HEK293T (cell line): ENCODE results near the gene C16orf78.

Experiments used
- CTCF ChIA-PET: fragments of 350-600 bp; formaldehyde crosslinking; extraction: SDS; loops from one replicate; lab custom pipeline; 2021; ENCODE audit warnings: antibody characterized with exemption, inconsistent platforms; lab: Yijun Ruan, JAX
- POLR2A ChIA-PET: fragments of 350-600 bp; formaldehyde crosslinking; extraction: SDS; loops from one replicate; lab custom pipeline; 2020; ENCODE audit warnings: antibody characterized with exemption, inconsistent platforms; lab: Yijun Ruan, JAX
- DNase-seq: peaks from one replicate; pipeline ENCODE4 v3.0.0; 2012; ENCODE audit warnings: mixed read lengths; ENCODE audit errors: extremely low spot score
- ARNT ChIP-seq: fragments of 450-650 bp; IDR thresholded peaks from 2 replicates; pipeline ENCODE4 v1.6.1; 2017; ENCODE audit warnings: mild to moderate bottlenecking
- BHLHE40 ChIP-seq: fragments of 450-650 bp; IDR thresholded peaks from 2 replicates; pipeline ENCODE4 v1.6.1; 2016; ENCODE audit warnings: mild to moderate bottlenecking, moderate library complexity, borderline replicate concordance
- CTBP1 ChIP-seq: fragments of 450-650 bp; IDR thresholded peaks from 2 replicates; pipeline ENCODE4 v1.6.1; 2016; ENCODE audit warnings: borderline replicate concordance
- ELF4 ChIP-seq: fragments of 450-650 bp; IDR thresholded peaks from 2 replicates; pipeline ENCODE4 v1.6.1; 2017; ENCODE audit warnings: antibody characterized with exemption
- FOXA1 ChIP-seq: fragments of 450-650 bp; IDR thresholded peaks from 2 replicates; pipeline ENCODE4 v1.6.1; 2016; ENCODE audit warnings: mild to moderate bottlenecking
- FOXK2 ChIP-seq: fragments of 450-650 bp; IDR thresholded peaks from 2 replicates; pipeline ENCODE4 v1.6.1; 2016; ENCODE audit warnings: mild to moderate bottlenecking
- FOXM1 ChIP-seq: fragments of 450-650 bp; IDR thresholded peaks from 2 replicates; pipeline ENCODE4 v1.6.1; 2017; ENCODE audit warnings: mild to moderate bottlenecking, borderline replicate concordance
- HDGF ChIP-seq: fragments of 450-650 bp; IDR thresholded peaks from 2 replicates; pipeline ENCODE4 v1.6.1; 2017; ENCODE audit warnings: antibody characterized with exemption, borderline replicate concordance
- L3MBTL2 ChIP-seq: fragments of 450-650 bp; conservative IDR thresholded peaks from 2 replicates; pipeline ENCODE4 v1.6.1; 2016; ENCODE audit warnings: mild to moderate bottlenecking
- LEF1 ChIP-seq: fragments of 450-650 bp; IDR thresholded peaks from 2 replicates; pipeline ENCODE4 v1.6.1; 2017; ENCODE audit warnings: mild to moderate bottlenecking, borderline replicate concordance
- NFRKB ChIP-seq: fragments of 450-650 bp; IDR thresholded peaks from 2 replicates; pipeline ENCODE4 v1.6.1; 2016; ENCODE audit warnings: mild to moderate bottlenecking, moderate library complexity
- PKNOX1 ChIP-seq: fragments of 450-650 bp; IDR thresholded peaks from 2 replicates; pipeline ENCODE4 v1.6.1; 2016
- SP1 ChIP-seq: fragments of 450-650 bp; IDR thresholded peaks from 2 replicates; pipeline ENCODE4 v1.6.1; 2017
- SUZ12 ChIP-seq: fragments of 450-650 bp; IDR thresholded peaks from 2 replicates; pipeline ENCODE4 v1.6.1; 2016; ENCODE audit warnings: mild to moderate bottlenecking
- TARDBP ChIP-seq: fragments of 450-650 bp; IDR thresholded peaks from 2 replicates; pipeline ENCODE4 v1.6.1; 2016
- ZNF384 ChIP-seq: fragments of 450-650 bp; IDR thresholded peaks from 2 replicates; pipeline ENCODE4 v1.6.1; 2016

Gene C16orf78

GRCh38 chr16:49362230-49362629 lies 11.4 kb upstream of the C16orf78 start:
- TF ChIP-seq PKNOX1 (no peak), SP1 (no peak), ZNF384 (no peak), HDGF (no peak), SUZ12 (no peak), CTBP1 (no peak), ELF4 (no peak), FOXM1 (no peak), BHLHE40 (no peak), FOXK2 (no peak), NFRKB (no peak), L3MBTL2 (no peak), TARDBP (no peak), ARNT (no peak), LEF1 (no peak), FOXA1 (no peak)
- CTCF ChIA-PET: no interaction called here
- POLR2A ChIA-PET: no interaction called here
- no peak for DNase-seq

GRCh38 chr16:49365711-49366509 lies 7.7 kb upstream of the C16orf78 start:
- no peak for TF ChIP-seq LEF1
- no peak for TF ChIP-seq L3MBTL2
- no peak for TF ChIP-seq HDGF
- TF ChIP-seq FOXK2: no peak
- TF ChIP-seq PKNOX1: no peak
- no peak for TF ChIP-seq ZNF384
- no peak for TF ChIP-seq ELF4
- TF ChIP-seq FOXM1: no peak
- no peak for TF ChIP-seq SP1
- no peak for TF ChIP-seq FOXA1
- TF ChIP-seq BHLHE40: no peak
- no peak for TF ChIP-seq SUZ12
- TF ChIP-seq ARNT: no peak
- TF ChIP-seq NFRKB: no peak
- POLR2A ChIA-PET: no interaction called here
- no peak for DNase-seq
- CTCF ChIA-PET: interaction anchor here (1.2 kb wide), 1 partner anchor 13 kb away, joined by 3 read pairs; no protein-coding TSS in a partner anchor

GRCh38 chr16:49366669-49367068 lies 6.9 kb upstream of the C16orf78 start:
- no peak for TF ChIP-seq L3MBTL2
- no peak for TF ChIP-seq ZNF384
- no peak for TF ChIP-seq ARNT
- no peak for TF ChIP-seq ELF4
- TF ChIP-seq FOXM1: no peak
- no peak for TF ChIP-seq LEF1
- TF ChIP-seq CTBP1: no peak
- no peak for TF ChIP-seq SUZ12
- no peak for TF ChIP-seq PKNOX1
- TF ChIP-seq FOXK2: no peak
- TF ChIP-seq SP1: no peak
- TF ChIP-seq BHLHE40: no peak
- TF ChIP-seq HDGF: no peak
- no peak for TF ChIP-seq NFRKB
- TF ChIP-seq FOXA1: no peak
- TF ChIP-seq TARDBP: no peak

GRCh38 chr16:49369651-49370611 lies 3.7 kb upstream of the C16orf78 start:
- ChIA-PET CTCF (no interaction called here), POLR2A (no interaction called here)
- TF ChIP-seq FOXA1: no peak
- no peak for TF ChIP-seq ARNT
- TF ChIP-seq LEF1: no peak
- no peak for TF ChIP-seq FOXK2
- no peak for TF ChIP-seq CTBP1
- no peak for TF ChIP-seq SUZ12
- no peak for TF ChIP-seq ZNF384
- TF ChIP-seq L3MBTL2: no peak
- no peak for TF ChIP-seq BHLHE40
- no peak for TF ChIP-seq TARDBP
- TF ChIP-seq PKNOX1: no peak
- no peak for TF ChIP-seq SP1
- no peak for TF ChIP-seq HDGF
- no peak for TF ChIP-seq NFRKB
- no peak for TF ChIP-seq FOXM1
- no peak for TF ChIP-seq ELF4

More at GRCh38 chr16:49366669-49367068, 6.9 kb upstream of the C16orf78 start:
- ChIA-PET POLR2A (no interaction called here), CTCF (no interaction called here)
- DNase-seq: no peak

More at GRCh38 chr16:49369651-49370611, 3.7 kb upstream of the C16orf78 start:
- DNase-seq: no peak
